Smooth muscle cell (in vitro differentiated cells): ENCODE data around the gene BHLHE40. TPM values are rescaled to one million over a fixed set of nuclear protein-coding genes. Genes with fewer than 3 reads are reported as not detected.
A peak's percentile ranks its signal among the peaks of the same experiment; 100 is the strongest.

ENCODE experiments used
- DNase-seq: peaks from one replicate; lab custom pipeline; 2025; ENCODE audit not compliant: unreplicated experiment; lab: John Stamatoyannopoulos, UW
- H2AFZ ChIP-seq: fragments of 200-600 bp; sonication (generic); 2 replicates; pipeline ENCODE4 v1.6.0; 2016; ENCODE audit warnings: antibody characterized with exemption, low read depth, mild to moderate bottlenecking
- H3F3A ChIP-seq: fragments of 200-600 bp; sonication (generic); 2 replicates; pipeline ENCODE4 v1.6.0; 2017; ENCODE audit warnings: antibody characterized with exemption, low read depth
- H3K27ac ChIP-seq: fragments of 200-600 bp; sonication (generic); 2 replicates; pipeline ENCODE4 v1.5.1; 2016; ENCODE audit warnings: low read depth, mild to moderate bottlenecking
- H3K27me3 ChIP-seq: fragments of 200-600 bp; sonication (generic); 2 replicates; pipeline ENCODE4 v1.6.1; 2016; ENCODE audit warnings: low read depth, mild to moderate bottlenecking
- H3K36me3 ChIP-seq: fragments of 200-600 bp; sonication (generic); 2 replicates; pipeline ENCODE4 v1.5.1; 2016; ENCODE audit warnings: low read depth
- H3K4me1 ChIP-seq: fragments of 200-600 bp; sonication (generic); 2 replicates; pipeline ENCODE4 v1.5.1; 2016; ENCODE audit warnings: low read depth
- H3K4me2 ChIP-seq: fragments of 200-600 bp; sonication (generic); 2 replicates; pipeline ENCODE4 v1.6.0; 2016; ENCODE audit warnings: mild to moderate bottlenecking
- H3K4me3 ChIP-seq: fragments of 200-600 bp; sonication (generic); 2 replicates; pipeline ENCODE4 v1.5.1; 2016; ENCODE audit warnings: mild to moderate bottlenecking
- H3K79me2 ChIP-seq: fragments of 200-600 bp; sonication (generic); 2 replicates; pipeline ENCODE4 v1.6.0; 2016; ENCODE audit warnings: low read depth, mild to moderate bottlenecking
- H3K9ac ChIP-seq: fragments of 200-600 bp; sonication (generic); 2 replicates; pipeline ENCODE4 v1.6.0; 2016; ENCODE audit warnings: low read depth
- H3K9me3 ChIP-seq: fragments of 200-600 bp; sonication (generic); replicated peaks from 2 replicates; pipeline ENCODE4 v1.5.1; 2016; ENCODE audit warnings: low read depth
- H4K20me1 ChIP-seq: fragments of 200-600 bp; sonication (generic); 2 replicates; pipeline ENCODE4 v1.6.0; 2016; ENCODE audit warnings: low read depth
- WGBS: methylation state at CpG from one replicate; pipeline ENCODE4 v1.1.7; 2016; ENCODE audit warnings: low lambda C conversion rate; 5-methylcytosine and 5-hydroxymethylcytosine counted together
- polyA plus RNA-seq: library from polyadenylated mRNA; unstranded; fragments of >200 nt; fragmentation: Nextera tagmentation; extraction: Ambion mirVana; gene quantifications from 2 replicates; pipeline ENCODE4 v1.2.1, GENCODE V29; 2016
- total RNA-seq: library from RNA; depleted of rRNA; stranded (reverse); fragments of >200 nt; gene quantifications from 2 replicates; pipeline ENCODE4 v1.2.3, GENCODE V29; 2014
- TF ChIP-seq, protein P1 (sequence below): fragments of 200-600 bp; sonication (generic); IDR thresholded peaks from 2 replicates; pipeline ENCODE4 v1.5.1; 2017; ENCODE audit warnings: borderline replicate concordance, mild to moderate bottlenecking, antibody characterized with exemption; ENCODE audit not compliant: insufficient read depth, poor library complexity, severe bottlenecking

BHLHE40 gene
- total and polyA plus RNA-seq, 2 experiments from 2014 or later = 195 to 209 TPM

DNA sequence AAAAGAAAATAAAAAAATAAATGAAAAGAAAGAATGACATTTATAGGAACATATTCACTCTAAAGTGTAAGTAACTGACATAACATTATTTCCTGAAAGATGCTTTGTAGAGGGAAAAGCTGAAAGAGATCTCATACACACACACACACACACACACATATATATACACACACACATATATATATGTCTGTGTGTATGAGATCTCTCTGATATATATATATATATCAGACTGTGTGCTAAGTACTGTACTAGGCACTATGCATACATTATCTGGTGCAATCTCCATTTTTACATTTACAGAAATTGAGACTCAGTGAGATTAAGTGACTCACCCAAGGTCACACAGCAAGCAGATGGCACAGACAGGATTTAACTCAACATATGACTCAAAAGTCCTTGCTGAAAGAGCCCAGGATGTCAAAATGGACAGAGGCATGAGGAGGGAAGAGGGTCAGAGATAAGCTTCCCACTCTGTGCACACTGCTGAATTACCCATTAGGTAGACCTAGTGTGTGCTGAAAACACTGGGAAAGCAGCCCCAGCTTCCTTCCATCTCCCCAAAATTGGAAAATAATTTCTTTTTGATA is 15.0 kb downstream of the BHLHE40 start:
- Histone ChIP-seq H3F3A (peaks cover 12% of the 10 kb centered on the region), H3K27ac (peak overlapping the region; percentile 100), H3K9me3 (no peaks in the 10 kb centered on the region), H4K20me1 (no peaks in the 10 kb centered on the region), H3K79me2 (no peaks in the 10 kb centered on the region), H3K4me3 (no peak overlapping the region), H2AFZ (no peak overlapping the region), H3K4me2 (peak overlapping the region; percentile 36), H3K9ac (peak overlapping the region; percentile 98), H3K4me1 (peaks cover 3% of the 10 kb centered on the region), H3K27me3 (no peaks in the 10 kb centered on the region), H3K36me3 (no peaks in the 10 kb centered on the region)
- TF ChIP-seq, protein P1, sequence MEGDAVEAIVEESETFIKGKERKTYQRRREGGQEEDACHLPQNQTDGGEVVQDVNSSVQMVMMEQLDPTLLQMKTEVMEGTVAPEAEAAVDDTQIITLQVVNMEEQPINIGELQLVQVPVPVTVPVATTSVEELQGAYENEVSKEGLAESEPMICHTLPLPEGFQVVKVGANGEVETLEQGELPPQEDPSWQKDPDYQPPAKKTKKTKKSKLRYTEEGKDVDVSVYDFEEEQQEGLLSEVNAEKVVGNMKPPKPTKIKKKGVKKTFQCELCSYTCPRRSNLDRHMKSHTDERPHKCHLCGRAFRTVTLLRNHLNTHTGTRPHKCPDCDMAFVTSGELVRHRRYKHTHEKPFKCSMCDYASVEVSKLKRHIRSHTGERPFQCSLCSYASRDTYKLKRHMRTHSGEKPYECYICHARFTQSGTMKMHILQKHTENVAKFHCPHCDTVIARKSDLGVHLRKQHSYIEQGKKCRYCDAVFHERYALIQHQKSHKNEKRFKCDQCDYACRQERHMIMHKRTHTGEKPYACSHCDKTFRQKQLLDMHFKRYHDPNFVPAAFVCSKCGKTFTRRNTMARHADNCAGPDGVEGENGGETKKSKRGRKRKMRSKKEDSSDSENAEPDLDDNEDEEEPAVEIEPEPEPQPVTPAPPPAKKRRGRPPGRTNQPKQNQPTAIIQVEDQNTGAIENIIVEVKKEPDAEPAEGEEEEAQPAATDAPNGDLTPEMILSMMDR = no peak
- DNase-seq = no peak

DNA sequence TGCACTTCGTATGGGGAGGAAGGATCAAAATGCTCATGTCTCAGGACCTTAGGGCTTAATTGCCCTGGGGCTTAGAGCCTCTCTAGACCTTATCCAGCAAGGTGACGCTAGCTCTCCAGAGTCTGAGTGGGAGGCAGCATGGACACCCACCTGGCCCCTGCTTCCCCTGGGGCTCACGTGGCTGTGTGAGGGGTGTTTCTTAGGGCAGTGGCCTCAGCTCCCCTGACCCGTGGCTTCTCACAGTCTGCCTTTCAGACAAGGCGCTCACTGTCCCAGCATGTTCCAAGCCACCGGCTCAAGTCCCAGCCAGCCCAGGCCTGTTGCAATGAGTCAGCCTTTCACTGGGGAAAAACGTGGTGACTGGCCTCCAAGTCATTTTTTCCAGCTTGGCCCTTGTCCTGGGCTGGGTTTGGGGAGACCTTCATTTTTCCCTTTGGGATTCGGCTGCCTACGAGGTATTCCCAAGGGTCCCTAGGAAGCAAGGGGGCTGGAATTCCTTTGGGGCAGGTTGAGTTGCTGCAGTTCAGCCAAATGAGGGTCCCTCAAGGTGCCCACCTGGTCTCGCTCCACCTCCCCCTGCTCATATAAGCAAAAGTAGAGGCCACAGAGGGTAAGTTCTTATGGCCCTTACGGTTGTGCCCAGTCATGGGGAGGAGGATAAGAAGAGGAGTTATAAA is 15.7 kb downstream of the BHLHE40 start:
- H3F3A ChIP-seq = peaks cover 12% of the 10 kb centered on the region
- no peak overlapping the region for H3K4me3 ChIP-seq
- peaks cover 3% of the 10 kb centered on the region for H3K4me1 ChIP-seq
- TF ChIP-seq, protein P1 = no peak
- 19% methylated on average over 11 of the region's 11 CpGs for WGBS
- no peaks in the 10 kb centered on the region for H4K20me1 ChIP-seq
- H3K4me2 ChIP-seq = peak overlapping the region; percentile 77
- no peaks in the 10 kb centered on the region for H3K36me3 ChIP-seq
- peak overlapping the region; percentile 100 for H3K27ac ChIP-seq
- H3K27me3 ChIP-seq = no peaks in the 10 kb centered on the region
- H2AFZ ChIP-seq = no peak overlapping the region
- no peaks in the 10 kb centered on the region for H3K79me2 ChIP-seq
- H3K9ac ChIP-seq = peak overlapping the region; percentile 98
- DNase-seq = peak; percentile 48
- H3K9me3 ChIP-seq = no peaks in the 10 kb centered on the region

DNA sequence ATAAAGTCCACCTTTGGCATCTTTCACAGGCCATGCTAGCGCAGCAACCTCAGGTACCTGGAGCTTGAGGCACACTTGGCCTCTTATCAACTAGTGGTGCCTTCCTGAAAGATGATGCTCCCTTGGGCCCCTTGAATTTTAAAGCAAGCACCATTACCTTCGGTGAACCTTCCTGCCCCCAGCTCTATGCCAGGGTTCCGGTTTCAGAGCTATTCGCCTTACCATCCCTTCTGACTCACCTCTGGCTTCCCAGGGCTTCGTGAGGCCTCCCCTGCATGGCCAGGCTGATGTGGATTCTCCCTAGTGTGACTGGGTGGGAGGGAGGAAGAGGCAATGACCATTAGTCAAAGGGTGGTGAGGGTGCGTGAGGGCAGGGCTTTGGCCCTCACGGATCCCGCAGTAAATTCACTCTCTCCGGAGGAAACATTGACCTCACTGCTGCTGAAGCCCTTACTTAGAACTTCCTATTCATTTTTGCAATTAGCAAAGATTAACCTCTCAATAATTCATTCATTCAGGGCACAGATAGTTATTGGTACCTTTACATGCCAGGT is 16.3 kb downstream of the BHLHE40 start:
- Histone ChIP-seq H3K79me2 (no peaks in the 10 kb centered on the region), H3K4me3 (no peak overlapping the region), H3K27me3 (no peaks in the 10 kb centered on the region), H3K36me3 (no peaks in the 10 kb centered on the region), H3K9ac (peak overlapping the region; percentile 98), H2AFZ (no peak overlapping the region), H3K9me3 (no peaks in the 10 kb centered on the region), H3K4me1 (peaks cover 3% of the 10 kb centered on the region), H3K4me2 (peak overlapping the region; percentile 77), H3K27ac (peak overlapping the region; percentile 100), H4K20me1 (no peaks in the 10 kb centered on the region), H3F3A (peaks cover 12% of the 10 kb centered on the region)
- TF ChIP-seq, protein P1 = no peak
- 37% methylated on average over 9 of the region's 9 CpGs for WGBS
- no peak for DNase-seq
